IMR-90 (cell line): ENCODE results near the gene ERG. TPM values are rescaled to one million over a fixed set of nuclear protein-coding genes. Genes with fewer than 3 reads are reported as not detected.

Source experiments
- ATAC-seq: fragments of 200-7000 bp; cut with Tn5 transposase; 2 replicates; pipeline ENCODE4 v1.9.1; 2020; ENCODE audit warnings: low read depth, mild to moderate bottlenecking, moderate library complexity
- BruUV-seq: library from RNA; stranded (reverse); fragments of 400-500 nt; replicated peaks from 2 replicates; lab custom pipeline; 2021; lab: Mats Ljungman, UMichigan
- CTCF ChIA-PET: fragments of 300-600 bp; formaldehyde crosslinking; extraction: SDS; loops from one replicate; lab custom pipeline; 2021; ENCODE audit warnings: antibody characterized with exemption; lab: Yijun Ruan, JAX
- POLR2A ChIA-PET: fragments of 300-600 bp; sonication (Branson Sonifier 250); formaldehyde crosslinking; loops from one replicate; lab custom pipeline; 2022; ENCODE audit warnings: antibody characterized with exemption; ENCODE audit not compliant: unreplicated experiment; lab: Charles Lee
- DNase-seq: peaks from one replicate; pipeline ENCODE4 v3.0.0; 2013
- H2AFZ ChIP-seq: replicated peaks from 2 replicates; pipeline ENCODE3; 2013; ENCODE audit warnings: low read length, mild to moderate bottlenecking; ENCODE audit not compliant: poor library complexity
- H2AK5ac ChIP-seq: 2 replicates; pipeline ENCODE4 v1.6.1; 2013; ENCODE audit warnings: low read depth, low read length, inconsistent platforms
- H2AK9ac ChIP-seq: replicated peaks from 2 replicates; pipeline ENCODE3; 2013; ENCODE audit warnings: mild to moderate bottlenecking, low read depth, low read length, moderate library complexity; ENCODE audit not compliant: poor library complexity
- H2BK120ac ChIP-seq: 2 replicates; pipeline ENCODE4 v1.6.1; 2013; ENCODE audit warnings: low read depth, low read length, inconsistent platforms
- H2BK15ac ChIP-seq: 3 replicates; pipeline ENCODE4 v1.6.1; 2013; ENCODE audit warnings: low read depth, low read length, inconsistent platforms
- H2BK20ac ChIP-seq: 2 replicates; pipeline ENCODE4 v1.6.1; 2013; ENCODE audit warnings: low read depth, mild to moderate bottlenecking, inconsistent platforms, low read length, moderate library complexity
- H2BK5ac ChIP-seq: 2 replicates; pipeline ENCODE4 v1.6.1; 2013; ENCODE audit warnings: mild to moderate bottlenecking, low read depth, low read length, inconsistent platforms; ENCODE audit not compliant: poor library complexity, severe bottlenecking
- H3K14ac ChIP-seq: replicated peaks from 2 replicates; pipeline ENCODE4 v1.6.1; 2013; ENCODE audit warnings: low read depth, low read length, inconsistent platforms
- H3K18ac ChIP-seq: 2 replicates; pipeline ENCODE4 v1.6.1; 2013; ENCODE audit warnings: low read depth, low read length, control low read depth
- H3K23ac ChIP-seq: 2 replicates; pipeline ENCODE4 v1.6.1; 2013; ENCODE audit warnings: low read depth, low read length, inconsistent platforms
- H3K27ac ChIP-seq: 2 replicates; pipeline ENCODE4 v1.5.1; 2013; ENCODE audit warnings: mild to moderate bottlenecking, control low read depth, low read length; ENCODE audit not compliant: insufficient read depth
- H3K27me3 ChIP-seq: 2 replicates; pipeline ENCODE4 v1.6.1; 2013; ENCODE audit warnings: low read length; ENCODE audit not compliant: control insufficient read depth, insufficient read depth
- H3K36me3 ChIP-seq: 2 replicates; pipeline ENCODE4 v1.6.1; 2013; ENCODE audit warnings: low read length, mixed read lengths; ENCODE audit not compliant: control insufficient read depth, insufficient read depth
- H3K4ac ChIP-seq: 2 replicates; pipeline ENCODE4 v1.6.1; 2013; ENCODE audit warnings: low read depth, low read length, inconsistent platforms
- H3K4me1 ChIP-seq: 2 replicates; pipeline ENCODE4 v1.6.1; 2013; ENCODE audit warnings: low read length, mixed read lengths; ENCODE audit not compliant: control insufficient read depth, insufficient read depth
- H3K4me2 ChIP-seq: 2 replicates; pipeline ENCODE4 v1.6.1; 2013; ENCODE audit warnings: low read depth, mild to moderate bottlenecking, control low read depth, low read length, moderate library complexity
- H3K4me3 ChIP-seq: 2 replicates; pipeline ENCODE4 v1.5.1; 2013; ENCODE audit warnings: low read depth, mild to moderate bottlenecking, control low read depth, low read length, moderate library complexity; ENCODE audit not compliant: insufficient read depth
- H3K56ac ChIP-seq: 2 replicates; pipeline ENCODE4 v1.6.1; 2013; ENCODE audit warnings: low read length, inconsistent platforms; ENCODE audit not compliant: insufficient read depth; ENCODE audit errors: extremely low read depth
- H3K79me1 ChIP-seq, 2 experiments: 2 replicates each; pipeline ENCODE4 v1.6.1; 2013; ENCODE audit warnings: low read length in 2 of 2, inconsistent platforms in 1 of 2, low read depth in 1 of 2
- H3K9ac ChIP-seq: 2 replicates; pipeline ENCODE4 v1.6.1; 2013; ENCODE audit warnings: low read depth, low read length, control low read depth
- H3K9me1 ChIP-seq: 2 replicates; pipeline ENCODE4 v1.6.1; 2013; ENCODE audit warnings: low read length, inconsistent platforms; ENCODE audit not compliant: insufficient read depth
- H3K9me3 ChIP-seq: 2 replicates; pipeline ENCODE4 v1.6.1; 2013; ENCODE audit warnings: low read length; ENCODE audit not compliant: control insufficient read depth, insufficient read depth
- H4K20me1 ChIP-seq: 2 replicates; pipeline ENCODE4 v1.6.1; 2013; ENCODE audit warnings: low read length, inconsistent platforms; ENCODE audit not compliant: insufficient read depth
- H4K5ac ChIP-seq: 2 replicates; pipeline ENCODE4 v1.6.1; 2013; ENCODE audit warnings: mild to moderate bottlenecking, low read depth, low read length, control low read depth
- H4K8ac ChIP-seq, 2 experiments: 2 replicates each; pipeline ENCODE4 v1.6.1; 2013; ENCODE audit warnings: low read depth in 2 of 2, low read length in 2 of 2, control low read depth in 1 of 2, inconsistent platforms in 1 of 2
- H4K91ac ChIP-seq: 2 replicates; pipeline ENCODE4 v1.6.1; 2013; ENCODE audit warnings: low read depth, low read length, inconsistent platforms; ENCODE audit not compliant: insufficient read depth
- CEBPB ChIP-seq: IDR thresholded peaks from 2 replicates; pipeline ENCODE4 v1.6.1; 2012; ENCODE audit warnings: low read depth, low read length, improper control_type of control experiment
- MAZ ChIP-seq: IDR thresholded peaks from 2 replicates; pipeline ENCODE4 v1.6.1; 2012; ENCODE audit warnings: low read depth, mild to moderate bottlenecking, low read length, improper control_type of control experiment, moderate library complexity, borderline replicate concordance
- MXI1 ChIP-seq: IDR thresholded peaks from 2 replicates; pipeline ENCODE4 v1.6.1; 2012; ENCODE audit warnings: low read depth, mild to moderate bottlenecking, low read length, moderate library complexity, borderline replicate concordance
- RFX5 ChIP-seq: IDR thresholded peaks from 2 replicates; pipeline ENCODE4 v1.8.0; 2012; ENCODE audit warnings: low read depth, mild to moderate bottlenecking, low read length, moderate library complexity
- WGBS, 2 experiments: methylation state at CpG; one replicate each; pipeline versions ENCODE4 v1.1.5 to v1.1.7; 2013; ENCODE audit warnings: missing lambda C conversion rate in 2 of 2; ENCODE audit not compliant: insufficient read length in 1 of 2; ENCODE audit errors: extremely low coverage in 2 of 2; 5-methylcytosine and 5-hydroxymethylcytosine counted together
- dilution Hi-C: fragments of 300-500 bp; cut with HindIII; formaldehyde crosslinking; loops from one replicate; pipeline ENCODE4 v1.14.3; 2018; ENCODE audit warnings: low sequenced_read_pairs; ENCODE audit not compliant: unreplicated experiment
- in situ Hi-C: fragments of 300-500 bp; cut with MboI; formaldehyde crosslinking; loops from 3 replicates; pipeline ENCODE4 v1.14.3; 2019; ENCODE audit warnings: low sequenced_read_pairs, inconsistent platforms, mixed read lengths
- intact Hi-C: fragments of 100-400 bp; cut with micrococcal nuclease; formaldehyde crosslinking; loops from 2 replicates; pipeline ENCODE4 v1.10.0; 2022
- polyA plus RNA-seq, 3 experiments: library from polyadenylated mRNA; depleted of rRNA; stranded (reverse); fragments of >200 nt; gene quantifications; 2 replicates each; pipeline ENCODE4 v1.2.3, GENCODE V29; 2012; ENCODE audit warnings: low replicate concordance in 1 of 3
- total RNA-seq: library from RNA; depleted of rRNA; stranded (reverse); fragments of >200 nt; gene quantifications from 2 replicates; pipeline ENCODE4 v1.2.3, GENCODE V29; 2012

The ERG gene
- total and polyA plus RNA-seq, 2 of the 4 experiments (the other 2 are of a cell fraction): not detected

GRCh38 chr21:38343691-38344090 is 154.6 kb downstream of the ERG start:
- ChIA-PET POLR2A (interaction anchor here (0.6 kb wide), 1 partner anchor 652 kb away, joined by 3 read pairs; no protein-coding TSS in a partner anchor), CTCF (interaction anchor here (1.0 to 2.0 kb wide), 3 partner anchors 8 to 125 kb away, joined by 5 to 11 read pairs (median 10); no protein-coding TSS in a partner anchor)
- Histone ChIP-seq H4K91ac (no peak overlapping the region), H3K9ac (no peak overlapping the region), H3K79me1 (no peaks in the 10 kb centered on the region), H2BK120ac (peak overlapping the region; percentile 2; the same call in 1 of the 2 replicates), H4K8ac (no peak overlapping the region), H3K27ac (no peak overlapping the region), H2AK9ac (no peak overlapping the region), H3K9me3 (no peaks in the 10 kb centered on the region), H3K23ac (no peak overlapping the region), H4K20me1 (no peaks in the 10 kb centered on the region), H2BK5ac (no peak overlapping the region), H3K27me3 (no peaks in the 10 kb centered on the region), H3K4me2 (no peak overlapping the region; the same call in 1 of the 2 replicates), H3K36me3 (no peaks in the 10 kb centered on the region), H3K18ac (no peak overlapping the region), H3K4ac (no peak overlapping the region), H2AFZ (no peak overlapping the region), H3K4me1 (peaks cover 3% of the 10 kb centered on the region; the same call in 1 of the 2 replicates), H2BK20ac (no peak overlapping the region), H2AK5ac (no peak overlapping the region), H3K14ac (0 out of 2 replicates have a peak overlapping the region, but pooled peaks have one; percentile 24), H4K5ac (no peak overlapping the region), H3K9me1 (no peaks in the 10 kb centered on the region; the same call in 1 of the 2 replicates), H3K4me3 (no peak overlapping the region), H2BK15ac (no peak overlapping the region), H3K56ac (no peak overlapping the region)
- DNase-seq: peak; percentile 49
- intact Hi-C loops: no loop called here
- in situ Hi-C loops: no loop called here
- TF ChIP-seq MXI1 (no peak), MAZ (no peak), RFX5 (no peak), CEBPB (no peak)
- ATAC-seq: peak; percentile 46
- 25% methylated on average over 3 of the region's 6 CpGs; no CpG with 5 or more reads in 1 of the 2 experiments for WGBS, 2 experiments
- BruUV-seq: no TSS peak
- dilution Hi-C loops: no loop called here
